Stimulated activated CD4-positive, alpha-beta T cell treated with anti-CD3 and anti-CD28 coated beads, Interleukin-12 subunit alpha, Interleukin-12 subunit beta, amount 100 ng/mL, for 48 hours (primary cell): ENCODE results near the gene MRPL36.

Experiments
- DNase-seq, 3 donors: peaks; one replicate each; pipeline ENCODE4 v3.0.0-alpha.2; 2020; ENCODE audit warnings: low read depth in 2 of 3, low spot score in 1 of 3

MRPL36 gene

DNA sequence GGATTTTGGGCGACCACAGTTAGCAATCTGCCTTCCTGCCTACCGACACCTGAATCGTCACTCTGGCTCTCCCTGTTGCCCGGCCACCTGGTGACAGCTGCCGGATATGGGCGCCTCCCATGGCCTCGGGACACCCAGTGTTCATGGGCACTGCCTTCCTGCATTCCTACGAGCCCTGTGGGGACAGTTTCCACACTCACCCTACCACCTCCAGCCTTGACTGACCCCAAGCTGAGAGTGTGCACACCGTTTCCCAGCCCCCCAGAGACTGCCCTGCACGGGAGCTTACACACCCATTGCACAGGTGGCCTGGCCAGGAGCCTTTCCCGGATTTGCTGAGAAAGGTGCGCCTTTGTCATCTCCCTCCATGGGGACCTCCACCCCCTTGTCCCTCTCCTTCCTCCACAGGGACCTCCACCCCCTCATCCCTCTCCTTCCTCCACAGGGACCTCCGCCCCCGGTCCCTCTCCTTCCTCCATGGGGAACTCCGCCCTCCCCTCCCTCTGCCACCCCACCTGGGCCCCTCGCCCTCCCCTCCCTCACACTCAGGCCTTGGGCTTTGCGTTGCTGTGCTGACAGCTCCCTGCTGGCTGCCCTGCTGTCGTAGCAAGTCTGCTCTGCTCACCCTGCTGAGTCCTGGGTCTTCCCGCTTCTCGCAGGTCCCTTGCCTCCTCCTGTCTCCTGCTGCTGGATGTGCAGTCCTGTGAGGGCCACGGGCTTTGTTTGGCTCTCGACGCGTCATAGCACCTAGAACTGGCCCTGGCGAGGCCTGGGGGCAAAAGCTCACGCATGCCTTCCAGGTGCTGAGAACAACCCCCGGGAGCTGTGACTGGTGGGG, 48.4 kb downstream of the MRPL36 start:
- DNase-seq, result no peak

DNA sequence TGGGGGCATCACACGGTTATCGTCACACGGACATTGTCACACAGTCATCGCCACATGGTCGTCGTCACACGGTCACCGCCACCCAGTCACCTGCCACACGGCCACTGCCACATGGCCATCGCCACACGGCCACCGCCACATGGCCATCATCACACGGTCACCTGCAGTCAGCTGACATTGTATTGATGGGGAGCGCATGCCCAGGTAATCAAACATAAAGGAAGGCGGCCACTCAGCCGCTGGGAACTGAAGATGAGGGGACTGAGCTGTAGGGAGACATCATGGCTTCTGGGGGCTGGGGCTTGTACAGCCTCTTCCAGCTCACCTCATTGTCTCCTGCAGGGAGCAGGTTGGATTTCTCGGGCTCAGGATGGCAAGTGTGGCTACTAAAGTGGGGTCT, 49.2 kb downstream of the MRPL36 start:
- DNase-seq, result no peak

DNA sequence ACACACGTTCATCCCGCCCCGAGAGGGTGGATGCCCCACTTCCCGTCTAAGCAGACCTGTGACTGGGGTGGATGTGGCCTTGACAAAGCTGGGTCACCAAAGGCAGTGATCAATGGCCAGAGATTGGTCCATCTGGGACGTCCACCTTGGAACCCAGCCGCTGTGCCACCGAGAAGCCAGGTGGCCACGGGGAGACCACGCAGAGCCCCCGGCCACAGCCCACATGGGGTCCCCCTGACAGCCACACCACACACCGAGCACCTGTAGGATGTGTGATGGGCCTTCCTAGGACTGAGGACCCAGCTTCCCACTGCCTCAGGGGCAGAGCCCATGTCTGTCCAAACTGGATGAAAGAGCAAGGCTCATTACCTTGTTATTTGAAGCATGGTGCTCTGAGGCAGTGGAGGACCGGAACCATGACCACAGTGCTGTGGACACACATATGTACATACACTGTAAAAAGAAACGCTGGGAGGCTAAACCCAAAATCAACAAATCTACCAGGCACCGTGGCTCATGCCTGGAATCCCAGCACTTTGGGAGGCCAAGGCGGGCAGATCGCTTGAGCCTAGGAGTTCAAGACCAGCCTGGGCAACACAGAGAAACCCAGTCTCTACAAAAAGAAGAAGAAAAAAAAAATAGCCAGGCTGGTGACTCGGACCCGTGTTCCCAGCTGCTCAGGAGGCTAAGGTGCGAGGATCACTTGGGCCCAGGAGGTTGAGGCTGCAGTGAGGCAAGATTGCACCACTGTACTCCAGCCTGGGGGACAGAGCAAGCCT, 50.1 kb downstream of the MRPL36 start:
- DNase-seq, result no peak

DNA sequence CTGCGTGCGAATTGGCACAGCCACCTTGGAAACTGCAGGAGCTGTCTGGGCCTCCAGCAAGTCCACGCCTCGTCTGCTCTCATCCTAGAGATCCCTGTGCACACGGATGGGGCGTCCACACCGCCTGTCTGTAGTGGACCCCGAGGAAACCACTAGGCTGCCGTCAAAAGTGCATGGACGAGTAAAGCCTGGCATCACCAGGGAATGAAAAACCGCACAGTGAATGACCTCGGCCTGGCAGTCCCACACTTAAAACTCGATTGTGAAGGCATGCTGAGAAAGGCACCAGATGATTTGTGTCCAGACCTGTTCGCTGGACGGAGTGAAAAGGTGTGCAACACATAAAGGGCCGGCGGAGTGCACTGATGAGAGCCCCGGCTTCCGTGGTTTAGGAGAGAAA, 50.8 kb downstream of the MRPL36 start:
- DNase-seq, result no peak
